HG03139 (cell line): ENCODE results near the gene SIRT3.
A peak's percentile ranks its signal among the peaks of the same experiment; 100 is the strongest.

Source experiments
- ATAC-seq: cut with Tn5 transposase; IDR thresholded peaks from one replicate; pipeline ENCODE4 v1.9.1; 2021; ENCODE audit not compliant: unreplicated experiment

The SIRT3 gene

DNA sequence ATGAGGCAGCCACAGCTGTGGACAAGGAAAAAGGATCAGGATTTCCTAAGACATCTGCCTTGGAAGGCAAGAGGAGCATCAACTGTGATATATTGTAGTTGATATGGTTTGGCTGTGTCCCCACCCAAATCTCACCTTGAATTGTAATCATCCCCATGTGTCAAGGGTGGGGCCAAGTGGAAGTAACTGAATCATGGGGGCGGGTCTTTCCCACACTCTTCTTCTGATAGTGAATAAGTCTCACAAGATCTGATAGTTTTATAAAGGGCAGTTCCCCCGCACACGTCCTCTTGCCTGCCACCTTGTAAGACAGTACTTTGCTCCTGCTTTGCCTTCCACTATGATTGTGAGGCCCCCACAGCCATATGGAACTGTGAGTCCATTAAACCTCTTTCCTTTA, 18.4 kb downstream of the SIRT3 start:
- ATAC-seq = no peak

DNA sequence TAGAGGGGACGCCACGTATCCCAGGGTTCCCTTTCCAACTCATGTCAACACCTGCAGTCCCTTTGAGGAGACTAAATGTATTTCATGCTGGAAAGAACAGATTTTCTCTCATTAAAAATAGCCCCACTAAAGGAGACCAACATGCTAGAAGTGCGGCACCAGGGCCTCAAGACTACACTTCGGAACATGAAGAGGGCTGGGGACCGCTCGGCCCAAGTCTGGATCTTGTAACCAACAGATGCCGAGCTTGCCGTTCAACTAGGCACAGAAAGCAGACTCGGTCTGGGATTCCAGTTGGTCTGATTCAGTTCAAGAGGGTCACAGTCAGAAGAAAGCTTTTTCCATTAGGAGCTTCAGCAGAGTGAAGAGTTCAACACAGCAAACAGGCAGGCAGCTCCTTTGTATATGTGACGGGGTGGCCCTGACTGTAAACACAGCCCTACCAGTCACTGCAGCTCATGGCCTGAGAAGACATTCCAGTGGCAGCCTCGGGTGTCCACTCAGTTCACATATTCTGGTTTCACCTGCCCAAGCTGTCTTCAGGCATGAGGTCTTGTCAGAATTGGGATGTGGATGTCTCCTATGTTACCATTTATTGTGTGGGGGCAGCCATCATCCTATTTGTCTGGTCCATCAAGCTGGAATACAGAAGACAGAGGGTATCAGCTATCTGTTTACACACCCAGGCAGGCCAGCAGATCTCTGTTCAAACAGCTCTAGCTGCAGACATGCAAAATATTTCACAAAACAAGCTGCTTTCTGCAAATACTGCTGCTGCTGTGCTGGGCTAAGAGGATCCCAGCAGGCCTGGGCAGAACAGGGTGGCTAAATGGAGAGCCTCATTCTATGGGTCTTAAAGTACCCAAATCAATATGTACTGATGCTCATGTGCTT, 19.8 kb downstream of the SIRT3 start:
- no peak for ATAC-seq

DNA sequence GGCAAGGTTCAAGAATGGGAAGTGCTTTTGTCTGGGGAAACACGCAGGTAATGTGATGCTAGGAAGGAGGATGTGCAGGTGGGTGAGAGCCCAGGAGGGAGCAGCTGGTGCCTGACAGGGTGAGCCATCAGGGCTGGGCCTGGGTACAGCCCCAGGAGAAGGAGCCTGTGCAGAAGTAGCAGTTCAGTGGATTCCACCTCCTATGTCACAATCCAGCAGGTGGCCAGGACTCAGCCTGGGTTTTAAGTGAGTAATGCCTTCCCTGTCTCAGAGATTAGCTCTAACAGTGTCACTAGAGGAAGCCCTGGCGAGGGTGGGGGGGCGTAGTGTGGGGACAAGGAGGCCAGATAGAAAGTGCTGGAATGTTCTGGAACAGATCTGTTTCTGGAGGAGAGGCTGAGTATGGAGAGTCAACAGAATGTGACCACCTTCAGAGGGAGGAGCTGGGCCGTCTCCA, 20.5 kb downstream of the SIRT3 start:
- ATAC-seq = no peak

DNA sequence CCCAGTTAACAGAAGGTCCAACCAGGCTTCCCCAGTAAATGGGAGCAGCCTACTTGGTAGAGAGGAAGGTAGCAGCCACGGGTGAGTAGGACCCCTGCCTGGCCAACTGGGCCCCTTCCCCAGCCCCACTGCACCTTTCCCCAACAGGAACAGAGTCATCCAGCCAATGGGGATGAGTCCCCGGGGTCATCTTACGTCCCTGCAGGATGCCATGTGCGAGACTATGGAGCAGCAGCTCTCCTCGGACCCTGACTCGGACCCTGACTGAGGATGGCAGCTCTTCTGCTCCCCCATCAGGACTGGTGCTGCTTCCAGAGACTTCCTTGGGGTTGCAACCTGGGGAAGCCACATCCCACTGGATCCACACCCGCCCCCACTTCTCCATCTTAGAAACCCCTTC, 22.1 kb downstream of the SIRT3 start:
- no peak for ATAC-seq

DNA sequence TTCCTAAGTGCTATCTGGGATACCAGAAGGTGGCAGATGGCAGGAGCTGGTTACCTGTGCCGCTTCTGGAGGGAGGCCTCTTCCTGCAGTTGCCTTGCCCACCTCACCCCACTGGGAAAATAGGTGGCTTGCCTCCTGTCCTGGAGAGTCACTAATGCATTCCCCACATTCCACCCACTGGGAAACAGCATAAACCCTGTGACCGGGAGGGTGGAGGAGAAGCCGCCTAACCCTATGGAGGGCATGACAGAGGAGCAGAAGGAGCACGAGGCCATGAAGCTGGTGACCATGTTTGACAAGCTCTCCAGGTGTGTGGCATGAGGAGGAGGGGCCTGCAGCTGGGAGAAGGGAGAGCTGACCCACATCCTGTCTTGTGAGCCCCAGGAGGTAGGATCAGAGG, 23.0 kb downstream of the SIRT3 start:
- no peak for ATAC-seq

DNA sequence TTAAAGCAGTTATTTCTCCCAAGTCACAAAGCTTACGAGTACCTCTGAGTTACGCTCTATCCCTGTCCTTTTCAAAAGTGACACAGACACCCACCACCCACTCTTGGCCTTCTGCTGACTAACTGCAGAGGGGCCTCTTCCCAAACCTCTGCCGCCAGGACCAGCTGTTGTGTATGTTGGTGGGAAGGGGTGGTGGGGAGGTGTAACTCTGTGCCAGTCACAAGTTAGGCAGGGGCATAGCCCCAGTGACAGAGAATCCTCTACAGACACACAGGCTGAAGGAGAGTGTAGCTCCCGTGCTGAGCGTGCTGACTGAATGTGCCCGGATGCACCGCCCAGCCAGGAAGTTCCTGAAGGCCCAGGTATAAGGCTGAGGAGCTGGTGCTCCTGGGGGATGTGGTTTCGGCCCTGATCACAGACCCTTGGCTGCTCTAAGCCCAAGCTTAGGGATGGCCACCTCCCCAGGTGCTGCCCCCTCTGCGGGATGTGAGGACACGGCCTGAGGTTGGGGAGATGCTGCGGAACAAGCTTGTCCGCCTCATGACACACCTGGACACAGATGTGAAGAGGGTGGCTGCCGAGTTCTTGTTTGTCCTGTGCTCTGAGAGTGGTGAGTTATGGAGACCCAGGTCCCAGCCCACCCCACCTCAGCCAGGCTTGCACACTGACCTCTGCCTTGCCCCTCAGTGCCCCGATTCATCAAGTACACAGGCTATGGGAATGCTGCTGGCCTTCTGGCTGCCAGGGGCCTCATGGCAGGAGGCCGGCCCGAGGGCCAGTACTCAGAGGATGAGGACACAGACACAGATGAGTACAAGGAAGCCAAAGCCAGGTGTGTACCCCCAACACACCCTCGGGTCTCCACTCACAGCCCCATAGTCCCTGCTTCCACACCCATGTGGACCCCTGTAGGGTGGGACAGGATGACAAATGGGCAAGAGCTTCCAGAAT, 23.7 kb downstream of the SIRT3 start:
- no peak for ATAC-seq

DNA sequence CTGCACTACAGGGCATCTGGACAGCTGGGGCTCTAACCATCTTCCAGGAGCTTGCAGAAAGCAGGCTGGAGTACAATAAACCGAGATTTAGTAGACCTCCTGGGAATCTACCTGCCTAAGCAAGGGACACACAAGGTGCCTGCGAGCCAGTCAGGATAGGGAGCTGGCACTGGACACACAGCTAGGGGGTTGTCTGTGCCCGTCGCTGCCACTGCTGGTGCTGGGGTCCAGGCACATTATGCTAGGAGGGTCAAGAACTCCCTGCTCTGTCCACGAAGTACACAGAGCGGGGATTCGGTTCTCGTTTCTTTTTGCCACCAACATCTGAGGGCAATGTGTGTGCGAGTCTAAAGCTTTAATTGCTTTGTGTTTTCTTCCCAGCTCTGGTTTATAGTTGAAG, 24.4 kb downstream of the SIRT3 start:
- no peak for ATAC-seq

DNA sequence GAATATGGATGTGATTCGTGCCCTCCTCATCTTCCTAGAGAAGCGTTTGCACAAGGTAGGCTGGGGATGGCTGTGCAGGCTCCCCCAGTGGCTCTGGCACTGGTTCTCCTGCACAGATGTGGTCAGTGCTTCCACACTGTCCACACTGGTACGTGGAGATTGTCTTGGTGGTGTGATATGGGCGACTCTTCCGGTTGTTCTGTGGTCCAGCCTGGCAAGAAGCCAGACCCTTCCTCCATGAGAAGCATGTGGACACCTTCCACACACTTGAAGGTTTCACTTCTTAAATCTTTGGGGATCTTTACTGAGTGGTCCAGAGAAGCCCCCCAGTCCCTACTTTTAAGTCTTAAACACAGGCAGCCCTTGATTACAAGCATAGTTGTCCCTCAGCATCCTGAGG, 24.8 kb downstream of the SIRT3 start:
- no peak for ATAC-seq

DNA sequence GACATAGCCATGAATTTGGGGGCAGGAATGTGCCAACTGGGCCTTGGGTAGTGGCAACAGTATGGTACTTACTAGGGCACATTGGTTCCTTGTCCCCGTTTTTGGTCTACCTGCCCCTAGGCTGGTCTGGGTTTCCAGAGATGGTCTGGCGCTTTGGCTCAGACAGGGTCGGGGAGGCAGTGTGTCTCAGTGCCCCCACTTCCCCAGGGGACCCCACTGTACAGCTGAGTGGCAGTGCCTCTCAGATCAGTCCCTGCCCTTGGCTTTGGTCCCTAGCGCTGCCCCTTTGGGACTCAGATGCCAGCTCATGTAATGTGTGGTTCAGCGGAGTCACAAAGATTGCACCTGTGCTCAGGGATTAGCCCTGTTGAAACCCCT, 25.4 kb downstream of the SIRT3 start:
- no peak for ATAC-seq

DNA sequence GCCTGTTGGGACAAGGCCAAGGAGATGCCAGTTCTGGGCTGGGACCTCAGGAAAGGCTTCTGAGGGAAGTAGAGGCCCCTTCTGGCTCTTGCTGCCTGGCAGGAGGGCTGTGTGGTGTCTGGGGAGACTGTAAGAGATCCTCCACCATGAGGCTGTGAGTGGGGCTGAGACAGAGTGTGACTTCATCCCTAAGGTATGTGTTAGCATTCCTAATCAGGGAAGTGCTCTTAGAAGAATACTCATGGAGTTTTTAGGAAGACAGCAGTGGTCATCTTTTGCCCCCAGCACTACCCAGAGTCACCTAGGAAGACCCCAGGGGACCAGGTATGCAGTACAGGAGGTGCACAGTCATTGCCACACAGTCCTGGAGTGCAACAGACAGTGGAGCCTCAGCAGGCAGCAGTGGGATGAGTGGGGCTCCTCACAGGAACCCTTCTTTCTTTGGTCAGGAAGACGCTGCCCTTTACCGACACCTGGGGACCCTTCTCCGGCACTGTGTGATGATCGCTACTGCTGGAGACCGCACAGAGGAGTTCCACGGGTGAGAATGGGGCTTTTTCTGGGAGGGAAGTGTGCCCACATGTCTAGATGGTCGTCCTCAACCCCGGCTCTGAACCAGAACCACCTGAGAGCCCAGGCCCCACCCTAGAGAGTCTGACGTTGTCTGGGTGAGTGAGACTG, 25.9 kb downstream of the SIRT3 start:
- no peak for ATAC-seq

DNA sequence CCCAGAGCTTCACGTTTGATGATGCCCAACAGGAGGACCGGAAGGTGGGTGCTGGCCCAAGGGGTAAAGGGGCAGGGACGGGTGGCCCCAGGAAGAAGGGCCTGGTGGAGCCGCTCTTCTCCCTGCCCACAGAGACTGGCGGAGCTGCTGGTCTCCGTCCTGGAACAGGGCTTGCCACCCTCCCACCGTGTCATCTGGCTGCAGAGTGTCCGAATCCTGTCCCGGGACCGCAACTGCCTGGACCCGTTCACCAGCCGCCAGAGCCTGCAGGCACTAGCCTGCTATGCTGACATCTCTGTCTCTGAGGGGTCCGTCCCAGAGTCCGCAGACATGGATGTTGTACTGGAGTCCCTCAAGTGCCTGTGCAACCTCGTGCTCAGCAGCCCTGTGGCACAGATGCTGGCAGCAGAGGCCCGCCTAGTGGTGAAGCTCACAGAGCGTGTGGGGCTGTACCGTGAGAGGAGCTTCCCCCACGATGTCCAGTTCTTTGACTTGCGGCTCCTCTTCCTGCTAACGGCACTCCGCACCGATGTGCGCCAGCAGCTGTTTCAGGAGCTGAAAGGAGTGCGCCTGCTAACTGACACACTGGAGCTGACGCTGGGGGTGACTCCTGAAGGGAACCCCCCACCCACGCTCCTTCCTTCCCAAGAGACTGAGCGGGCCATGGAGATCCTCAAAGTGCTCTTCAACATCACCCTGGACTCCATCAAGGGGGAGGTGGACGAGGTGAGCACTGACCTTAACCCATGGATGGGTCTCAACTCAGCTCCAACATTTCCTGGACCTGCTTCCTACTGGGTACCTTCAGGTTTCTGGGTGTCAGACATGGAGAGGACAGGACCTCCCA, 26.6 kb downstream of the SIRT3 start:
- no peak for ATAC-seq

DNA sequence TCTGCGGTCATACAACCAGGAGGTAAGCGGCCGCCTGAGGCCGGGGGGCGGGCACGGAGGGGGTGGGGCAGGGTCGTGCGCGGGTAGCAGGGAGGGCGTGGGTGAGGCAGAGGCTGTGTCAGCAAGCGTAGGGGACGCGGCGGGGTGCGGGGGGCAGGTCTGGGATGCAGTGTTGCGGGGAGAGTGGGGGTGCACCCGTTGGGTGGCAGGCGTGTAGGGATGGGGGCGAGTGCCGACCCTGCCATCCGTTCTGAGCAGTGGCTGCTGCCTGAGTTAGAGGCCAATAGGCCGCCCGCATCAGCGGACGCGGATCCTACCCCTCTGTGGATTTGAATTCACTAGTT, 27.3 kb downstream of the SIRT3 start:
- no peak for ATAC-seq

DNA sequence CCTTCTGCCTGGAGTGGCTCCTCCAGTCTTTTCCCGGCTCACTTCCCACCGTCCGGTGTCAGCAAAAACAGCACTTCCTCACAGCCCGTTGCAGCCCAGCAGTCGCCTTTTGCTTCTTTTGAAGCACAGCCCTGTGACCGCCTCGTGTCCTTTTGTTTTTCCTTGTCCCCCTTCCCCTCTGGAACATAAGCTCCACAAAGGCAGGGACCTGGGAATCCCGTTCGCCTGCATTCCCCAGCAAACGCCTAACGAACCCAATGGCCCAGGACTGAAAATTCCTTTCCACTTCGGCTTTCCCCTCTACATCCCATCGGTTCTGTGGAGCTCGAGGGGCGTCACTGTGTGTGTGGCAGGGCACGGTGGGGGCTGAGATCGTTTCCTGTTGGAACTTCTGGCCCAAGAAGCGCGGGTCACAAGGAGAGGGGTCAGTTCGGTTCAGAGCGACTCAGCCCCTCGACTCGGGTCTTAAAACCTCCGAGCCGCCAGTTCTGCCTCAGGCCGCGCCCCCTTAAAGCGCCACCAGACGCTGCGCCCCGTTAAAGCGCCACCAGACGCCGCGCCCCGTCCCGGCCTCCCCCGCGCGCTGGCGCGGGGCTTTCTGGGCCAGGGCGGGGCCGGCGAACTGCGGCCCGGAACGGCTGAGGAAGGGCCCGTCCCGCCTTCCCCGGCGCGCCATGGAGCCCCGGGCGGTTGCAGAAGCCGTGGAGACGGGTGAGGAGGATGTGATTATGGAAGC, 27.8 kb downstream of the SIRT3 start:
- ATAC-seq = no peak

DNA sequence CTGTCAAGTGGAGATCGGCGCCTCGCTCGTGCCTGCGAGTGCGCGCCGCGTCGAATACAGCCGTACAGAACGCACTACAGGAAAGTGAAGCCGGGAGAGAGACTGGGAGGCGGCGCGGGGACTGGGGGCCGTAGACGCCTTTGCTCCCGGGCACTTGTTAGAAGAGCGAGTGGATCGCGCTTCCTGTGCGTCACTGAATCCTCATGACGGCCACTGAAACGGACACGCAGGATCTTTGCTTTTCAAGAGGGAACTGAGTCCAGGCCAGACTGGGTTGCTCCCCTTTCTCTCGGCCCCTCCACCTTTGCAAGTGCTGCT, 28.3 kb downstream of the SIRT3 start:
- peak; percentile 11 for ATAC-seq

DNA sequence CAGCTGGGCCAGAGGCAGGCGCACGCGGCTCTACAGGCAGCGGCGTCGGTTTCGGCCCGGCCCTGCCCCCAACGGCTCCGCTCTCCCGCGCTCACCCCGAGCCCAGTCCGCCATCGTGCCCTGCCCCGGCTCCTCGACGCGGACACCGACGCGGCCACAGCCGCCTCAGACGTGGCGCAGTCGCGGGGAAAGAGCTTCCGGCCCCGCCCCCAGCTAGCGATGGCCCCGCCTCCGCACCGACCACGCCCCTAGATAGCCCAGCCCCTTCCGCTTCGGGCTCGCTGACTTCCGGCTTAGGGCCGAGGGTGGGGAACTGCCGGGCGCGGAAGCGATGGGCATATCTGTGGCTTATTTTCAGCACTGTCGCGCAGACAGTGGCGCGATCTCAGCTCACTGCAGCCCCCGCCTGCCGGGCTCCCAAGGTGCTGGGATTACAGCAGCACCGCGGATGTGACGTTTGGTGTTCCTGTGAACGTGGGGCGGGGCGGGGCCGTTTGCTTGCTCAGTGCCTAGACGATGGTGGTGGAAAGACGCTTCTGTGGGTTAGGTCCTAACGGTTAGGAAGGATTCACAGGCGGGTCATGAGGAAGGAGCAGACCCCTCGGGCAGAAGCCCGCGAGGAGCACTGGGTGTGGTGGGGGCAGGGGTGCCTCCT, 28.8 kb downstream of the SIRT3 start, which contains the start of the genes BET1L and RIC8A:
Gene BET1L, minus strand, starts transcription at position 192 of the 655 bp plus-strand sequence. Its CDS starts 78 bp downstream, at position 114.
Gene RIC8A, plus strand, starts transcription at position 501 of the 655 bp plus-strand sequence. CDS start 1,147 bp downstream, outside the sequence.
- ATAC-seq = peak; percentile 72

DNA sequence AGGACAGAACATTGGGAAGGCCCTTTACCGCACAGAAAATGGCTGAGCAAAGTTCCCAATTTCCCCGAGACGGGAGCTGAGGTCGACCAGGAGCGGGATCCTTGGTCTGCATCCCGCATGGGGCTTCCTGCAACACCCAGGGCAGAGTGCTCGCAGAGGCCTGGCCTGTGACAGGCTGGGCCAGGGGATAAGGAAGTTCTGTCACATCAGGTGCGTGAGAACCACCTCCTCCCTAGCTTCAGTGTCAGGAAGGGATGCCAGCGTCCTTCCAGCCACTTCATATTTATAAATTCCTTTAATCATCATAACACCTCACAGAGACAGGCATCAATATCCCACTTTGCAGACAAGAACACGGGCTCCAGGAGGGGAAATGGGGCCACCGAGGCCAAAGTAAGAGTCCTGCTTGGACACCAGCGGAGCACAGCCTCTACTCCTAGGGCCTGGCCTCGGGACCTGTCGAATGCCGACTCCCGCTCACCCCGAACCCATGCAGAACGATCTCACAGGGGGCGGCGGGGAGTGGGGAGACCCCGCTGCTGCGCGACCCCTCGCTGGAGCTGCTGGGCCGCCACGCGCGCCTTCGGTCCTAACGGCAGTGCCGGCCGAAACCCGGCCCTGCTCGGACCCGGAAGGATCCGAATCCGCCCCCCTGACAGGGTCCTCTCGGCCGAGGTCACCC, 29.5 kb downstream of the SIRT3 start:
- ATAC-seq = peak; percentile 7

DNA sequence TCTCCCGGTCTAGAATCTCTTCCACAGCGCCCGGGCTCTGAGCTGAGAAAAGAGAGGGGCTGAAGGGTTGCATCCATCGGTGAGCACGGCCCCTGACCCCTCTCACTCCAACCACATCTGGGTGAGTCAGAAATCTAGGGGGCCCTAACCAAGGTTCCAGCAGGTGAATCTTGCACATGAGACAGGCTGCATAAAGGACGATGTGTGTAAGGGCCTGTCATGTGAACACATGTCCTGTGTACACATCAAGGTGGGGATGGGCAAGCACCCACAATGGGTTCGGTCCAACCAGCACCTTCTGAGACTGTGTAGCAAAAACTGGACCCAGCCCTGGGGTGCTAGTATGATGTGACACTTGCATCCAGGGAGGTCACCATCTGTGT, 30.1 kb downstream of the SIRT3 start:
- no peak for ATAC-seq

DNA sequence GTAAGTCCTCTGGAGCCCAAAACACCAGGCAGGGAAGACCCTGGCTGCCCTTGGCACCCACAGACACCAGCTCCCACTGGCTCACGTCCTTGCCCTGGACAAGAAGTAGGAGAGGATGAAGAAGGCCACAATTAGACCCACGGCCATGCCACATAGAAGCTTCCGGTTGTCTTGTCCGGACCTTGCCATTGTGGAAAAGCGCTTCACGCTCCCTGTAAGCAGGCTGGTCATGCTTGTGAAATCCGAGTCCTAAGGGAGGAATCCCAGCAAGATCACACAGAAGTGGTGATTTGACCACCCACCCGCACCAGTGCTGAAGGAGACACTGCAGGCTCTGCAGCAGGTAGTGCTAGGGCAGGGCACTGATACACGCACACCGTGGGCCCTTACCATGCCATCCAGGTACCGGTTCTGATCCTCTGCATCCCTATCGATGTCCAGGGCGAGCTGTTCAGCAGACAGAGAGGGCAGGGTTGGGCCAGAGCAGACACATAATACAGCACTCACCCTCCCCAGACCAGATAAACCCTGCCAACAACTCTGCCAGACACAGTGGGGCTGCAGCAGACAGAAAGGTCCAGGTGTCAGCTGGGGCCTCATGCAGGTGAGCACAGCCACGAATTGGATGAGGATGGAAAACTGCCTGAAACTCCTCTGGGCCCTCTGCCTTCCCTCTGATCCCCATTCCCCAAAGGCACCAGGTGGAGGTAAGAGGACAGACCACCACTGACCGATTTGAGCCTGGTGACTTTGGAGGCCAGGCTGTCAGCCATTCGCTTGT, 30.7 kb downstream of the SIRT3 start:
- no peak for ATAC-seq
